Esophagus squamous epithelium (tissue), 5 donors: ENCODE data around the gene DHRS3. TPM values are rescaled to one million over a fixed set of nuclear protein-coding genes. Genes with fewer than 3 reads are reported as not detected.

ENCODE experiments used
- DNase-seq: peaks from one replicate; lab custom pipeline; 2025; lab: John Stamatoyannopoulos, UW
- H3K27ac ChIP-seq, 4 donors: fragments of 200-600 bp; sonication (generic); one replicate each; pipeline ENCODE4 v1.5.1; 2016 to 2019; ENCODE audit warnings: mild to moderate bottlenecking in 1 of 4
- H3K27me3 ChIP-seq, 4 donors: fragments of 200-600 bp; sonication (generic); 1 replicate in 3 of 4; 2 replicates in 1 of 4; pipeline versions ENCODE4 v1.5.1 to v1.6.0; 2017 to 2021; ENCODE audit warnings: antibody characterized with exemption in 1 of 4
- H3K36me3 ChIP-seq, 3 donors: fragments of 200-600 bp; sonication (generic); one replicate each; pipeline ENCODE4 v1.5.1; 2016 to 2019
- H3K4me1 ChIP-seq, 3 donors: fragments of 200-600 bp; sonication (generic); one replicate each; pipeline ENCODE4 v1.5.1; 2017 to 2019
- H3K4me3 ChIP-seq, 4 donors: fragments of 200-600 bp; sonication (generic); 1 replicate in 3 of 4; 2 replicates in 1 of 4; pipeline ENCODE4 v1.5.1; 2016 to 2019; ENCODE audit warnings: mild to moderate bottlenecking in 2 of 4, moderate library complexity in 1 of 4
- H3K9me3 ChIP-seq, 3 donors: fragments of 200-600 bp; sonication (generic); one replicate each; pipeline ENCODE4 v1.5.1; 2016 to 2019
- POLR2A ChIP-seq, 4 donors: fragments of 450-650 bp; IDR thresholded peaks; one replicate each; pipeline ENCODE4 v1.6.1; 2017; ENCODE audit warnings: antibody characterized with exemption in 4 of 4, mild to moderate bottlenecking in 4 of 4, moderate library complexity in 3 of 4
- WGBS, 2 donors: methylation state at CpG; one replicate each; pipeline ENCODE4 v1.1.5; 2018; 5-methylcytosine and 5-hydroxymethylcytosine counted together
- intact Hi-C: fragments of 100-400 bp; cut with DNase I; formaldehyde crosslinking; loops from one replicate; pipeline ENCODE4 v1.15.0; 2022
- total RNA-seq, 4 donors: library from RNA; depleted of rRNA; stranded (reverse); fragments of >200 nt; gene quantifications; one replicate each; pipeline ENCODE4 v1.1.0, GENCODE V29; 2016
- TF ChIP-seq, protein P1 (sequence below), 6 experiments: fragments of 450-650 bp in 4 of 6; fragments of 200-600 bp in 2 of 6; sonication (generic) in 2 of 6; IDR thresholded peaks; one replicate each; pipeline ENCODE4 v1.5.1; 2016 to 2019; ENCODE audit warnings: antibody characterized with exemption in 6 of 6, mild to moderate bottlenecking in 4 of 6, moderate library complexity in 4 of 6
- donor health status: DM: yes; HTN: yes; CAD: no.

Gene DHRS3
- total RNA-seq, 4 donors from 2014 or later = 87.7 to 166 (median 117) TPM

- H3K4me1 ChIP-seq = peaks cover 14 to 29% (median 18%) of the 10 kb centered on the region in 3 donors
- WGBS, 2 donors = 87 to 90% methylated on average over 3 of the region's 3 CpGs
- TF ChIP-seq, protein P1, sequence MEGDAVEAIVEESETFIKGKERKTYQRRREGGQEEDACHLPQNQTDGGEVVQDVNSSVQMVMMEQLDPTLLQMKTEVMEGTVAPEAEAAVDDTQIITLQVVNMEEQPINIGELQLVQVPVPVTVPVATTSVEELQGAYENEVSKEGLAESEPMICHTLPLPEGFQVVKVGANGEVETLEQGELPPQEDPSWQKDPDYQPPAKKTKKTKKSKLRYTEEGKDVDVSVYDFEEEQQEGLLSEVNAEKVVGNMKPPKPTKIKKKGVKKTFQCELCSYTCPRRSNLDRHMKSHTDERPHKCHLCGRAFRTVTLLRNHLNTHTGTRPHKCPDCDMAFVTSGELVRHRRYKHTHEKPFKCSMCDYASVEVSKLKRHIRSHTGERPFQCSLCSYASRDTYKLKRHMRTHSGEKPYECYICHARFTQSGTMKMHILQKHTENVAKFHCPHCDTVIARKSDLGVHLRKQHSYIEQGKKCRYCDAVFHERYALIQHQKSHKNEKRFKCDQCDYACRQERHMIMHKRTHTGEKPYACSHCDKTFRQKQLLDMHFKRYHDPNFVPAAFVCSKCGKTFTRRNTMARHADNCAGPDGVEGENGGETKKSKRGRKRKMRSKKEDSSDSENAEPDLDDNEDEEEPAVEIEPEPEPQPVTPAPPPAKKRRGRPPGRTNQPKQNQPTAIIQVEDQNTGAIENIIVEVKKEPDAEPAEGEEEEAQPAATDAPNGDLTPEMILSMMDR (IDR thresholded peaks at IDR 0.05) = no peak
- no peak for TF ChIP-seq POLR2A (IDR thresholded peaks at IDR 0.05)
- DNase-seq = no peak
- no peaks in the 10 kb centered on the region for H3K27me3 ChIP-seq
- no peaks in the 10 kb centered on the region for H3K36me3 ChIP-seq
- intact Hi-C loops = no loop called here
- peaks cover 0 to 6% (median 0%) of the 10 kb centered on the region in 3 donors for H3K9me3 ChIP-seq
- H3K4me3 ChIP-seq = no peak overlapping the region
- H3K27ac ChIP-seq = peak overlapping the region in 1 of 4 donors; percentile 21
Observed at GRCh38 chr1:12537906-12538461, 80.0 kb downstream of the DHRS3 start.

- TF ChIP-seq, protein P1 (IDR thresholded peaks at IDR 0.05) = no peak
- no peak for TF ChIP-seq POLR2A (IDR thresholded peaks at IDR 0.05)
- intact Hi-C loops = no loop called here
- Histone ChIP-seq H3K4me1 (peaks cover 14 to 29% (median 18%) of the 10 kb centered on the region in 3 donors), H3K36me3 (no peaks in the 10 kb centered on the region), H3K9me3 (peaks cover 0 to 6% (median 0%) of the 10 kb centered on the region in 3 donors), H3K27ac (no peak overlapping the region), H3K27me3 (no peaks in the 10 kb centered on the region), H3K4me3 (no peak overlapping the region)
- WGBS, 2 donors = 92% methylated on average over 4 of the region's 4 CpGs
- DNase-seq = no peak
Observed at GRCh38 chr1:12537294-12537693, 80.7 kb downstream of the DHRS3 start.

- TF ChIP-seq POLR2A (IDR thresholded peaks at IDR 0.05) = no peak
- TF ChIP-seq, protein P1 (IDR thresholded peaks at IDR 0.05) = no peak
- 78 to 94% methylated on average over 1 of the region's 1 CpG for WGBS, 2 donors
Observed at GRCh38 chr1:12536023-12536639, 81.9 kb downstream of the DHRS3 start.

GRCh38 chr1:12532405-12533315 is 85.3 kb downstream of the DHRS3 start:
- no peaks in the 10 kb centered on the region for H3K27me3 ChIP-seq
- no peak for DNase-seq
- TF ChIP-seq, protein P1 (IDR thresholded peaks at IDR 0.05) = no peak
- no peak for TF ChIP-seq POLR2A (IDR thresholded peaks at IDR 0.05)
- H3K36me3 ChIP-seq = no peaks in the 10 kb centered on the region
- intact Hi-C loops = no loop called here
- no peak overlapping the region for H3K4me3 ChIP-seq
- peaks cover 0 to 6% (median 0%) of the 10 kb centered on the region in 3 donors for H3K9me3 ChIP-seq
- H3K4me1 ChIP-seq = peaks cover 0 to 12% (median 10%) of the 10 kb centered on the region in 3 donors
- H3K27ac ChIP-seq = no peak overlapping the region
- 88 to 94% methylated on average over 19 of the region's 19 CpGs for WGBS, 2 donors

More at GRCh38 chr1:12536023-12536639, 81.9 kb downstream of the DHRS3 start:
- no peak for DNase-seq
- H3K9me3 ChIP-seq = peaks cover 0 to 6% (median 0%) of the 10 kb centered on the region in 3 donors
- no peaks in the 10 kb centered on the region for H3K27me3 ChIP-seq
- no peaks in the 10 kb centered on the region for H3K36me3 ChIP-seq
- H3K4me3 ChIP-seq = no peak overlapping the region
- H3K4me1 ChIP-seq = peaks cover 7 to 19% (median 12%) of the 10 kb centered on the region in 3 donors
- no peak overlapping the region for H3K27ac ChIP-seq
- intact Hi-C loops = no loop called here
